Measurements from ENCODE around the gene TUSC1. TPM values are rescaled to one million over a fixed set of nuclear protein-coding genes. Genes with fewer than 3 reads are reported as not detected.

TUSC1 gene
- total RNA-seq, 1 experiment from 2014 or later = not detected

DNA sequence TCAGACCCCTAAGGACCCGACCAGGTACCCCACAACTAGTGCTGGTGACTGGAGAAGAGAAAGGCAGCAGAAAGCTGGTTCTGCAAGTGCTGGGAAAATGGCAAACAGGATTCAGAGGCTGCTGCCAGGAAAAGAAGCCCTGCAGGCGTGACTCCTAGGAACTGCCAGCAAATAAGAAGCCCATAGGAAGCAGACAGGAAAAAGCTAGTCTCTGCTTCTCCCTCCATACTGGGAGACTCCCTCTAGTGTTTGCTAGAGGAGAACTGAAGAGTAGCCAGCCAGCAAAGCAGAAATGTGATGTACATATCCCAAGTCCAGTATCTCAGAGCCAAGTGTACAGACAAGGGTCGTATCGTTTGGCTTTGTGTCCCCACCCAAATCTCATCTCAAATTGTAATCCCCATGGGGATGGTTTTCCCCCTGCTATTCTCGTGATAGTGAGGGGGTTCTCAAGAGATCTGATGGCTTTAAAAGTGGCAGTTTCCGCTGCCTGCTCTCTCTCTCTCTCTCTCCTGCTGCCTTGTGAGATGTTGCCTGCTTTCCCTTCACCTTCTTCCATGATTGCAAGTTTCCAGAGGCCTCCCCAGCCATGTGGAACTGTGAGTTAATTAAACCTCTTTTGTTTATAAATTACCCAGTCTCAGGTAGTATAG is 38.1 kb upstream of the TUSC1 start:
- Mint-ChIP-seq H3K36me3 (ENCODE audit: insufficient read depth in 1 of 3, low read depth in 3 of 3) (no peaks in the 10 kb centered on the region; a peak in 1 of 7 replicates), H3K4me3 (no peak overlapping the region), H3K27me3 (ENCODE audit: low read depth) (no peaks in the 10 kb centered on the region), H3K9me3 (no peaks in the 10 kb centered on the region), H3K4me1 (peaks cover 10 to 13% of the 10 kb centered on the region in 2 experiments), H3K27ac (peak overlapping the region in 2 of 3 experiments; percentile 42 to 68; a peak in 4 of 7 replicates)
- H3K9me3 ChIP-seq (ENCODE audit: control insufficient read depth, low read depth, low read length) = no peaks in the 10 kb centered on the region
- no peak overlapping the region for H2BK5ac ChIP-seq (ENCODE audit: insufficient read length, low read length)
- no peaks in the 10 kb centered on the region for H4K20me1 ChIP-seq (ENCODE audit: control insufficient read depth, insufficient read depth, insufficient read length)
- no peak overlapping the region for H3K4me2 ChIP-seq (ENCODE audit: insufficient read depth, insufficient read length, low read length)
- H3K4me1 ChIP-seq (ENCODE audit: insufficient read depth, low read length) = no peaks in the 10 kb centered on the region
- no peak overlapping the region for H4K91ac ChIP-seq (ENCODE audit: insufficient read length, low read depth, low read length)
- H2BK12ac ChIP-seq (ENCODE audit: insufficient read length, low read depth, low read length) = no peak overlapping the region
- no peak overlapping the region for H2AK5ac ChIP-seq (ENCODE audit: insufficient read length, low read length)
- no peaks in the 10 kb centered on the region for H3K79me2 ChIP-seq (ENCODE audit: insufficient read depth, low read length)
- H2BK20ac ChIP-seq (ENCODE audit: low read depth, low read length, poor library complexity, severe bottlenecking) = no peak overlapping the region
- TF ChIP-seq, protein P1, sequence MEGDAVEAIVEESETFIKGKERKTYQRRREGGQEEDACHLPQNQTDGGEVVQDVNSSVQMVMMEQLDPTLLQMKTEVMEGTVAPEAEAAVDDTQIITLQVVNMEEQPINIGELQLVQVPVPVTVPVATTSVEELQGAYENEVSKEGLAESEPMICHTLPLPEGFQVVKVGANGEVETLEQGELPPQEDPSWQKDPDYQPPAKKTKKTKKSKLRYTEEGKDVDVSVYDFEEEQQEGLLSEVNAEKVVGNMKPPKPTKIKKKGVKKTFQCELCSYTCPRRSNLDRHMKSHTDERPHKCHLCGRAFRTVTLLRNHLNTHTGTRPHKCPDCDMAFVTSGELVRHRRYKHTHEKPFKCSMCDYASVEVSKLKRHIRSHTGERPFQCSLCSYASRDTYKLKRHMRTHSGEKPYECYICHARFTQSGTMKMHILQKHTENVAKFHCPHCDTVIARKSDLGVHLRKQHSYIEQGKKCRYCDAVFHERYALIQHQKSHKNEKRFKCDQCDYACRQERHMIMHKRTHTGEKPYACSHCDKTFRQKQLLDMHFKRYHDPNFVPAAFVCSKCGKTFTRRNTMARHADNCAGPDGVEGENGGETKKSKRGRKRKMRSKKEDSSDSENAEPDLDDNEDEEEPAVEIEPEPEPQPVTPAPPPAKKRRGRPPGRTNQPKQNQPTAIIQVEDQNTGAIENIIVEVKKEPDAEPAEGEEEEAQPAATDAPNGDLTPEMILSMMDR (conservative IDR thresholded peaks at IDR 0.05) = peak; percentile 75
- no peaks in the 10 kb centered on the region for H3K23me2 ChIP-seq (ENCODE audit: insufficient read length, low read depth, low read length, poor library complexity, severe bottlenecking)
- H4K8ac ChIP-seq (replicated peaks; ENCODE audit: insufficient read length, low read depth, low read length) = no peak overlapping the region
- no CpG with 5 or more reads among the region's 6 CpGs for WGBS (ENCODE audit: extremely low coverage, insufficient read length, low lambda C conversion rate)
- no peak overlapping the region for H3T11ph ChIP-seq (ENCODE audit: low read length)
- H3K23ac ChIP-seq (ENCODE audit: insufficient read length, low read depth, low read length) = no peak overlapping the region
- no peak overlapping the region for H2BK120ac ChIP-seq (ENCODE audit: low read depth, low read length, poor library complexity, severe bottlenecking)
- H3K79me1 ChIP-seq (ENCODE audit: insufficient read depth, low read depth, low read length, poor library complexity, severe bottlenecking) = no peaks in the 10 kb centered on the region
- no peak overlapping the region for H3K27ac ChIP-seq (ENCODE audit: insufficient read length, low read depth, low read length)
- no peak overlapping the region for H3K9ac ChIP-seq (ENCODE audit: extremely low read depth, insufficient read length, low read length)
- no peaks in the 10 kb centered on the region for H3K27me3 ChIP-seq (ENCODE audit: insufficient read depth, low read length)
- H2AFZ ChIP-seq (ENCODE audit: low read length) = no peak overlapping the region
- no peak overlapping the region for H2BK15ac ChIP-seq (ENCODE audit: low read depth, low read length)
- peak; percentile 79 for DNase-seq
- H3K56ac ChIP-seq (ENCODE audit: insufficient read length, low read depth, low read length) = no peak overlapping the region
- H3K14ac ChIP-seq (ENCODE audit: insufficient read depth, low read length) = no peak overlapping the region
- H3K18ac ChIP-seq (ENCODE audit: insufficient read length, low read depth, low read length) = no peak overlapping the region
- no peak overlapping the region for H3K4ac ChIP-seq (ENCODE audit: low read depth, low read length)
- no peak overlapping the region for H4K5ac ChIP-seq (ENCODE audit: insufficient read length, low read depth, low read length)

All from H9 (cell line).